ENCODE results near the gene ANKRD11.
"Not testable (repeated sequence)": the region's sequence is repeated elsewhere in the genome, so short reads cannot be mapped to it uniquely, and the experiment has no call there.

The ANKRD11 gene

DNA sequence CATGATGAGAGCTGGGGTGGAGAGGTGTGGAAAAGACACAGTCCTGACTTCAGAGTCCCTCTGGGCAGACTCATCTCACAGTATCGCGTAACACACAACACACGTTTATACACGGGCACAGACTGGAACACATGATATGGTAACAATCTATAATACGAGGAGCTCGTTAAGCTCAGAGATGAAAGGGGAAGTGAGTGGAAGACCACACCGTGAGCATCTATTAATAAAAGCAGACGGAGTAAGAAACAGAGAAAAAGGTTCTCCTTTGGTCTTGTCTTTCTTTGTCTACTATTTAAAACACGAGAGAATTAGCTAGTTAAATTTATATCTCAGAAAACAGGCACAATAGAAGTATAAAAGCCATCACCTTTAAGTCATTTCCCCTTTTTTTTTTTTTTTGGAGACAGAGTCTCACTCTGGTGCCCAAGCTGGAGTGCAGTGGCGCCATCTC lies 13.5 kb downstream of the ANKRD11 start:
- DNase-seq = no peak

DNA sequence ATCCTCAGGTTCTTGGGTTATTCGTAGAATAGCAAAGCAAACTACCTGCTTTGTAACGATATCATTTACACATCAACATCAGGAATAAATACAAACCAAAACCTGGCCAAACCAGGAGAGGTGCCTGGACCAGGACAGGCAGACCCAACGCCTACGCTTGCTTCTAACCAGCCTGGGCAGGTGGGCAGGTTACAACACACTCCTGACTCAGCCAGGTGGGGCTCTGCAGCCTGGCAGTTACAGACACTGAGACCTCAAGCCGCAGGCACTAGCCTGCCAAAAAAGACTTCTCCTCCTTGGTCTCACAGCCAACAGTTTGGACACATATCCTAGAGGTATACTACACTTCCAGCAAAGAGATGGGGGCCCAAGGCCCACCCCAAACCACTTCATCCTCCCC lies 14.0 kb downstream of the ANKRD11 start:
- no peak for DNase-seq

DNA sequence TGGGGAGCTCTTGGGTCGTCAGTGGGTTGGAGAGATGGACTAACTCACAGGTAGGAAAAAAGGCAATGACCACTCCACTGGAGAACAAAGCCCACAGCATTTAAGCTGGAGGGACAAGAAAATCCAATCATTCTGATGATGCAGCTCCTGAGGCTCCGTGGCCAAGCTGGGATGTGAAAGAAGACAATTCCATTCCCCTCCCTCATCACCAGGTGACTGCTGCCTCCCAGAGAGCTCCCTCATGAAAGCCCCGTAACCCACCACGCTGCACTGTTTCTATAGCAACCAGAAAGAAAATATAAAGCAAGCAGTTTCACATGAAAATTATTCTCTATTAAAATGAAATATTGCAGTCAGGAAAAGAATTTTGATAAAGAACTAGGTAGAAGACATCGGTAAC lies 15.2 kb downstream of the ANKRD11 start:
- no peak for DNase-seq

DNA sequence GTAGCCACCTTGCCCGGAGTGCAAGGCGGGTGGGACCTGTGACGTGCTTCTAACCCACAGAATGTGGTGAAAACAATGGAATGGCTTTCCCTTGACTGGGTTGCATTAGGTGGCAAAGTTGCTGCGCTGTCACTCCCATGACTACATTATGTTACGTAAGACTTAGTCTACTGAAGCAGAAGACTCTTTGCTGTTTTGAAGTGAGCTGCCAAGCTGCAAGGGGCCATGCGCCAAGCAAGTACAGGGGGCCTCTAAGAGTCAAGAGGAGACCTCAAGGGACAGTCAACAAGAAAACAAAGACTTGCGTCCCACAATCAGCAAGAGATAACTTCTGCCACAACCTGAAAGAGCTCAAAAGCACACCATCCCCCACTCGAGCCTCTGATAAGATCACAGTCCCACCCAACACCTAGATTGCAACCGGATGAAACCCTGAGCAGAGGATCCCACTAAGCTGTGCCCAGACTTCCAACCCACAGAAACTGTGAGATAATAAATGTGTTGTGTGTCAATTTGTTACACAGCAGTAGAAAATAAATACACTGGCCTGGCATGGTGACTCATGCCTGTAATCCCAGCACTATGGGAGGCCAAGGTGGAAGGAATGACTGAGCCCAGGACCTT lies 16.5 kb downstream of the ANKRD11 start:
- no peak for DNase-seq

DNA sequence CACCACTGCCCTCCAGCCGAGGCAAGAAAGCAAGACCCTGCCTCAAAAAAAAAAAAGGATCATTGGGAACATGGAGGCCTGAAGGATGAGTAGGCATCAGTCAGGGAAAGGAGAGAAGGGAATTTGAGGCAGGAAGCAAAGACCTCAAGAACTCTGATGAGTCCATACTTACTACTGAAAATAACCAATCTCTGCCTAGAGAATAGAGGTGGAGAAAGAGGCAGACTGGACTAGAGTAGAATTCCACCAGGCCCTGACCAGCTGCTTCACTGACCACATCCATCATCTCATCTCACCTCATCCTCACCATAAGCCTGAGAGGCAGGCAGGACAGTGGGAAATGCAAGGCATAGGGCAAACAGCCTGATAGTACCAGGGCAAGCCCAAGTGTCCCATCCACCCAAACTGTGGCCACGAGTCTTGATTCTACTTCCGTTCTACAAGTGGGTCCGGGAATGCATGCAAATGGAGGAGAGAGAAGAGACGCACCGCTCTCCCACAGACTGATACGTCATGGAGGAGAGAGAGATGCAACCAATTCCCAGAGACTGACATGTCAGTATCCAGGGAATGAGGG lies 17.1 kb downstream of the ANKRD11 start:
- DNase-seq = no peak

DNA sequence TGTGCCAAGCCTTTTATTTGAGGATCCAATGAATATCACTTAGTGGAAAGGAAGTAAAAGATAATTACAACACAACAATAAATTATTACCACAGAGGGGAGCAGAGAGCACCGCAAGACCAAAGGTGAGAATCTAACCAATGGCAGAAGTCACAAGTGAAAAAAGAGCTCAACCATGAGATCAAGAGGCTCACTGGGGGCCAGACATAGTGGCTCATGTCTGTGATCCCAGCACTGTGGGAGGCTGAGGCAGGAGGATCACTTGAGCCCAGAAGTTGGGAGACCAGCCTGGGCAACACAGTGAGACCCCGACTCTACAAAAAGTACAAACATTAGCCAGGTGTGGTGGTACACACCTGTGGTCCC lies 17.7 kb downstream of the ANKRD11 start:
- DNase-seq = no peak

DNA sequence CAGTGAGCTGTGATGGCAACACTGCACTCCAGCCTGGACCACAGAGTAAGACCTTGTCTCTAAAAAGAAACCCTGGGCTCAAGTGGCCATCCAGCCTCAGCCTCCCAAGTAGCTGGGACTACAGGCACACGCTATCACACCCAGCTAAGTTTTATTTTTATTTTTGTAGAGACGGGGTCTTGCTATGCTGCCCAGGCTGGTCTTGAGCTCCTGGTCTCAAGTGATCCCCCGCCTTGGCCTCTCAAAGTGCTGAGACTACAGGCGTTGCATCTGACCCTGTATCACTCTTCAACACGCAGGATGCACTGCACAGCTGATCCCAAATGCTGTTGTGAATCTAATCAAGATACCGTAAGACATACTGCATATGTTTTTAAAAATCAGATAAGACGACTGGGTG lies 23.0 kb downstream of the ANKRD11 start:
- DNase-seq = no peak

DNA sequence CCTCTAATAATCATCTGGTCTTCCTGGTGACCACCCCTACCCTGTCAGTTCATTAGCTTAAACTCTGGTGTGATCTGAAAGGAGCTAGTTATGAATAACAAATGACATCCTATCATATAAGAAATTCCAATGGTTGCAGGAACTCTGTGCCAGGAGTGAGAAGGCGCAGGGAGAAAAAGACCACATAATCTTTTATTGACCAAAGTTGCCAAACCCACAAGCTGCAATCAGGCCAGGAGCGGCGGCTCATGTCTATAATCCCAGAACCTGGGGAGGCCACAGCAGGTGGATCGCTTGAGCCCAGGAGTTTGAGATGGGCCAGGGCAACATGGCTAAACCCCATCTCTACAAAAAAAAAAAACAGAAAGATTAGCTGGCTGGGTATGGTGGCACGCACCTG lies 23.4 kb downstream of the ANKRD11 start:
- no peak for DNase-seq

DNA sequence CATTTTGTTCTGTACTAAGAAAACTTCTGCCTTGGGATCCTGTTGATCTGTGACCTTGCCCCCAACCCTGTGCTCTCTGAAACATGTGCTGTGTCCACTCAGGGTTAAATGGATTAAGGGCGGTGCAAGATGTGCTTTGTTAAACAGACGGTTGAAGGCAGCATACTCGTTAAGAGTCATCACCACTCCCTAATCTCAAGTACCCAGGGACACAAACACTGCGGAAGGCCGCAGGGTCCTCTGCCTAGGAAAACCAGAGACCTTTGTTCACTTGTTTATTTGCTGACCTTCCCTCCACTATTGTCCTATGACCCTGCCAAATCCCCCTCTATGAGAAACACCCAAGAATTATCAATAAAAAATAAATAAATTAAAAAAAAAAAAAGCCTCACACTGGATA lies 27.0 kb downstream of the ANKRD11 start:
- DNase-seq = not testable (repeated sequence)

DNA sequence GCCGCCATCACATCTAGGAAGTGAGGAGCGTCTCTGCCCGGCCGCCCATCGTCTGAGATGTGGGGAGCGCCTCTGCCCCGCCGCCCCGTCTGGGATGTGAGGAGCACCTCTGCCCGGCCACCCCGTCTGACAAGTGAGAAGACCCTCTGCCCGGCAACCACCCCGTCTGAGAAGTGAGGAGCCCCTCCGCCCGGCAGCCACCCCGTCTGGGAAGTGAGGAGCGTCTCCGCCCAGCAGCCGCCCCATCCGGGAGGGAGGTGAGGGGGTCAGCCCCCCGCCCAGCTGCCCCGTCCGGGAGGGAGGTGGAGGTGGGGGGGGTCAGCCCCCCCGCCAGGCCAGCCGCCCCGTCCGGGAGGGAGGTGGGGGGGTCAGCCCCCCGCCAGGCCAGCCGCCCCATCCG lies 27.7 kb downstream of the ANKRD11 start:
- not testable (repeated sequence) for DNase-seq

DNA sequence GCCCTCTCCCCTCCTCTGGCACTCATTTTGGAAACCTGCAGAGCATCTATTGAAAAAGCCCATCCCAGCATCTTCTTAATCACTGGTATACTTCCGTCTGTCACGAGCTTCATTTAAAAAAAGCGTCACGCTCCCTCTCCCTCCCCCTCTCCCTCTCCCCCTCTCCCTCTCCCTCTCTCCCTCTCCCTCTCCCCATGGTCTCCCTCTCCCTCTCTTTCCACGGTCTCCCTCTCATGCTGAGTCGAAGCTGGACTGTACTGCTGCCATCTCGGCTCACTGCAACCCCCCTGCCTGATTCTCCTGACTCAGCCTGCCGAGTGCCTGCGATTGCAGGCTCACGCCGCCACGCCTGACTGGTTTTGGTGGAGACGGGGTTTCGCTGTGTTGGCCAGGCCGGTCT lies 28.5 kb downstream of the ANKRD11 start:
- not testable (repeated sequence) for DNase-seq

DNA sequence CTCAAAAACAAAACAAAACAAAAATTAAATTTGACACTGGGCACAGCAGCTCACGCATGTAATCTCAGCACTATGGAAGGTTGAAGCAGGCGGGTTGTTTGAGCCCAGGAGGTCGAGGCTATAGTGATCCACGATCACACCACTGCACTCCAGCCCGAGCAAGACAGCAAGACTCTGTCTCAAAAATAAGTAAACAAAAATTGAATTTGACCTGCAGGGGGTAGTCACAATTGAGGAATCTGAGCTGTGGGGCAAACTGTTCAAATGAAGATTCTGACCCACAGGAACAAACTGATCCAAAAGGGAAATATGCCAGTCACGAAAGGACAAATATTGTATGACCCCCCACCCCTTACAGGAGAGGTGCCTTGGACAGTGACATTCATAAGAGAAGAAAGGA lies 29.8 kb downstream of the ANKRD11 start:
- DNase-seq = no peak

DNA sequence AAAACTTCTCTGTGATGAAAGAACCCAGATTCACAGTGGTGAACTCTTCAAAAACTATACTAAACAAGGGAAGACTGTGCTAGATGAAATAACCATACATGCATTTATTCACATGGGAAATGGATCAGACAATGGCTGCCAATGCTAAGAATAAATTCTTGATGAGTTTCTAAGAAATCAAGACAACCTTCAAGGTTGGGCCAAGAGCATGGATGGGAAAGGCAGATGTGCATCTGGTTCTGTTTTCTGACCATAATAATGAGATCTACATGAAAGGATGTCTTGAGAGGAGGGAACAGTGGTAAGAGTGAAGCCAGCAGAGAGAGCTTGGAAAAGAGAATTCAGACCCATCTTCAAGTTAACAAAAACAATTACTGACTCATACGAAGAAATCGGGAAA lies 31.4 kb downstream of the ANKRD11 start:
- no peak for DNase-seq

DNA sequence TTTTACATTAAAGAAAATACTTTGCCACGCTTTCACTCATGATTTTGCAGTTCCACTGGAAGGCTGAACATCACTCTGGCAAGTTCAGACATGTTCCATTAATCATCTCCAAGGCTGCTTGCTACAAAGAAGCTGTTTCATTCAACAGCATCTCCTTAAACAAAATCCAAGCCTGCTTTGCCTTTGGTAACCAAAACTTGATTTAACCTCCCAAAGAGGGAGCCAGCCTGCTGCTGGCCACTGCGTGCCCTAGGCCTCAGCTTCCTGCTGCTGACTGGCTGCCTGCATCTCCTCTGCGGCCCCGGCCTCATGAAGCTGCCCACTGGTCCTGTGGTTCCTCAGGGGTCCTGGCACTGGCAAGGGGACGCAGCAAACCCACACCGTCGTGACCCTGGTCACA lies 31.8 kb downstream of the ANKRD11 start:
- DNase-seq = no peak

DNA sequence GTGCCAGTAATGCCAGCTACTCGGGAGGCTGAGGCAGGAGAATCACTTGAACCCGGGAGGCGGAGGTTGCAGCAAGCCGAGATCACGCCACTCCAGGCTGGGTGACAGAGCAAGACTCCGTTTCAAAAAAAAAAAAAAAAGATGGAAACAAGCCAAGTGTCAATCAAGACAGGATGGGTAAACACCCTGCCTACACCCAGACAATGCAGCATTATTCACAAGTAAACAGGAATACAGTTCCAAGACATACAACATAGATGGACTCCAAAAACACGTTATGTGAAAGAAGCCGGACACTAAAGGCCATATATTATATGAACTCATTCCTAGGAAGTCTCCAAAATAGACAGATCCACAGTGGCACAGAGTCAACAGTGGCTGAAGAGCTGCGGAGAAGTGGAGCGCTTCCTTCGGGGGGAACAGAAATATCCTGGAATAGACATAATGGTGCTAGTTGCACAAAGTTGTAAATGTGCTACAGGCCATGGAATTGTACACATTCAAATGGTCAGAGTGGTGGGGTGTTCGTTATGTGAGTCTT lies 33.9 kb downstream of the ANKRD11 start:
- no peak for DNase-seq

DNA sequence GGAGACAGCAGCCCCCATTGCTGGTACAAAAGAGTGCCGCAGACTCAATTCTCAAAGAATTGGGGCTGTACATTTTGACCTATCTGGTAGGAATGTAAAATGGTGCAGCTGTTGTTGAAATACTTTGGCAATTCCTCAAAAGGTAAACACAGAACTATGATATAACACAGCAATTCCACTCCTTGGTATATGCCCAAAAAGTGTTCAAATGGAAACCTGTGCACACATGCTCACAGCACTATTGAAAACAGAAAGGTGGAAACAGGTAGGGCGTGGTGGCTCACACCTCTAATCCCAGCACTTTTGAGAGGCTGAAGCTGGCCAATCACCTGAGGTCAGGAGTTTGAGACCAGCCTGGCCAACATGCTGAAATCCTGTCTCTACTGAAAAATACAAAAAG lies 34.7 kb downstream of the ANKRD11 start:
- no peak for DNase-seq

DNA sequence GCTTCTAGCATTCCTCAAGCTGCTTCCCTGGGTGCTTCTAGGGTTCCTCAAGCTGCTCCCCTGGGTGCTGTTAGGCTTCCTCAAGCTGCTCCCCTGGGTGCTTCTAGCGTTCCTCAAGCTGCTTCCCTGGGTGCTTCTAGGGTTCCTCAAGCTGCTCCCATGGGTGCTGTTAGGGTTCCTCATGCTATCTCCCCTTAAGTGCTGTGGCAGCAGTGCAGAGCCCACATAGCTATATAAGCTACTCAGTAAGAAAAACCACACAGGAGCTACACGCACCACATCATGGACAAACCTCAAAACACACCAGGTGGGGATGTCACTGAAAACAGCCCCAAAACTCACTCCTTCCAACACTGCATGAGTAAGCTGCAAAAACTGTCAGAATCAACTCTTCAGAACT lies 35.2 kb downstream of the ANKRD11 start:
- no peak for DNase-seq

DNA sequence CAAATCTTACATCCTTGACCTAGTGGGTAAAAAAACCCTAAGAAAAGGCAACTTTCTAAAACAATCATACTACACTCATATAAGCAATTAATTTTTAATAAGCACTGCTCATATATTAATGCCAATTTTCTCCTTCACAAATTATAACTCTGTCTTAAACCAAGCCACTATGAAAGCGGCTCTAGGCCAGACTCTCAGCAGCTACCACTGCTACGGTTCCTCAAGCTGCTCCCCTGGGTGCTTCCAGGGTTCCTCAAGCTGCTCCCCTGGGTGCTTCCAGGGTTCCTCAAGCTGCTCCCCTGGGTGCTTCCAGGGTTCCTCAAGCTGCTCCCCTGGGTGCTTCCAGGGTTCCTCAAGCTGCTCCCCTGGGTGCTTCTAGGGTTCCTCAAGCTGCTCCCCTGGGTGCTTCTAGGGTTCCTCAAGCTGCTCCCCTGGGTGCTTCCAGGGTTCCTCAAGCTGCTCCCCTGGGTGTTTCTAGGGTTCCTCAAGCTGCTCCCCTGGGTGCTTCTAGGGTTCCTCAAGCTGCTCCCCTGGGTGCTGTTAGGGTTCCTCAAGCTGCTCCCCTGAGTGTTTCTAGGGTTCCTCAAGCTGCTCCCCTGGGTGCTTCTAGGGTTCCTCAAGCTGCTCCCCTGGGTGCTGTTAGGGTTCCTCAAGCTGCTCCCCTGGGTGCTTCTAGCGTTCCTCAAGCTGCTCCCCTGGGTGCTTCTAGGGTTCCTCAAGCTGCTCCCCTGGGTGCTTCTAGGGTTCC lies 35.8 kb downstream of the ANKRD11 start:
- DNase-seq = not testable (repeated sequence)

DNA sequence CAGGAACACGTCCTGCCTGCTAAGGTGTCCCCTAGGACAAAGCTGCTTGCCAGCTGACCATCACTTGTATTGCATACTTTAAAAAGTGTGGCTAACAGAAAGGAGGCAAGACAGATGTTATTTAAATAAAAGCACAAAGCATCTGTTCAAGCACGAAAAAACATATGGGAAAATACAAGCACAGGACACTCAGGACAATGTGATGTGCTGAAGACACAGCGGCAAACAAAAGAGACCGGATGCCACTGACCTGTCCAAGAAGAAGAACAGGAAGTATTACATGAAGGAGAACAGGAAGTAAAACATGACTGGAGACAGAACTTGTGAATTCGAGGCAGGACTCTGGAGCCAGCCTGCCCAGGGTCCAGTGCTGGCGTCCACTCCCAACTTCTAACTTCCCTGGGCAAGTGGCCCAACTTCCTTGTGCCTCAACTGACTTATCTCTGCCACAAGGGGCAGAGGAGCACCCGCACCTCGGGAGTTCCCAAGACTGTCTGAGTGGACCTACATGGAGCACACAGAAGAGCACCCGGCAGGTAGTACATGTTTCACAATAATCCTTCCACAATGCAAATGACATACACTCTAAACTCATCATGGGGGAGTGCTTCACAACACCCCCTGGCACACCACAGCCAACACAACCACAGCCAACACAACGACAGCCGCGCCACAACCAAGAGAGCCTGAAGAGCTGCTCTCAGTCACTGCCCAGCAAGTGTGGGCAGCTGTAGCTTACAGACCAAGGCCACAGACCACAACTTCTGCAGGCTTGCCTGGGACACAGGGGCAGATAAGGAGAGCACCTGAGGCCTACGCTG lies 36.6 kb downstream of the ANKRD11 start:
- DNase-seq = no peak

DNA sequence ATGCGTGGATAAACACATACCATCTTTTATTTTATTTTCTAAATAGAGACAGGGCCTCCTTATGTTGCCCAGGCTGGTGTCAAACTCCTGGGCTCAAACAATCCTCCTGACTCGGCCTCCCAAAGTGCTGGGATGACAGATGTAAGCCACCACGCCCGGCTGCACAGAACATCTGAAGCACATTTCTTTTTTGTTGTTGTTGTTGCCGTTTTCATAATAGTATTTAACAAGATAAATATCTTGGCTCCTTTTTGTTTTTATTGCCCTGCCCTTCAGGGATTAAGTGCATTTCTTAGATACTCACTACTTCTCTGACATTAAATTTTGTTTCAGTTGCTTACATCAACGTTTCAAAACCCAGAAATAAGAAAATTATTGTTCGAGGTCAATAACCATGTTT lies 37.4 kb downstream of the ANKRD11 start:
- no peak for DNase-seq

DNA sequence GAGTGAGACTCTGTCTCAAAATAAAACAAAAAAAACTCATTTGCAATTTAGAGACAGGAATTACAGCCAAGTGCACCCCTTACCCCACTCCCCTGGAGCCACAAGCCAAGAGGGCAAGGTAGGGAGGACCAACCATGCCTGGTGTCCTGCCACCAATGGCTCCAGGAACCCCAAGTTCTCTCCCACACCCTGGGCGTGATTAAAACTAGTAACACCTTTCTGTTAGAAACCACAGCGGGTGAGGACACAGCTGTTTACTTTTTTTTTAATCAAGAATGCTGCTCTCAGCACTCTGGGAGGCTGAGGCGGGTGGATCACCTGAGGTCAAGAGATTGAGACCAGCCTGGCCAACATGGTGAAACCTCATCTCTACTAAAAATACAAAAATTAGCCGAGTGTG lies 38.1 kb downstream of the ANKRD11 start:
- no peak for DNase-seq

DNA sequence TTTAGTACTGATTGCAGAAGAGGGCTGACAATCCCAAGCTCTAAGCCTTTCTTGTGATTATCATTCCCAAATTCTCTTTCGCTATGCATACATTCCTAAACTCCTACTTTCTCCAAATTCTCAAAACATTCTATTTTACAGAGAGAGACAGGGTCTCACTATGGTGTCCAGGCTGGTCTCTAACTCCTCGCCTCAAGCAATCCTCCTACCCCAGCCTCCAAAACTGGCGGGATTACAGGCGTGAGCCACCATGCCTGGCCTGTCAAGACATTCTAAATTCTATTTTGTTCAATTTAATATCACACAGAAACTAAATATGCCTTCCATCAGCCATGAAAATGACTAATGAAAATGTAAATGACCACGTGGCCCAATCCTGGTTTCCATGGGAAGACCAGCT lies 39.8 kb downstream of the ANKRD11 start:
- DNase-seq = no peak

DNA sequence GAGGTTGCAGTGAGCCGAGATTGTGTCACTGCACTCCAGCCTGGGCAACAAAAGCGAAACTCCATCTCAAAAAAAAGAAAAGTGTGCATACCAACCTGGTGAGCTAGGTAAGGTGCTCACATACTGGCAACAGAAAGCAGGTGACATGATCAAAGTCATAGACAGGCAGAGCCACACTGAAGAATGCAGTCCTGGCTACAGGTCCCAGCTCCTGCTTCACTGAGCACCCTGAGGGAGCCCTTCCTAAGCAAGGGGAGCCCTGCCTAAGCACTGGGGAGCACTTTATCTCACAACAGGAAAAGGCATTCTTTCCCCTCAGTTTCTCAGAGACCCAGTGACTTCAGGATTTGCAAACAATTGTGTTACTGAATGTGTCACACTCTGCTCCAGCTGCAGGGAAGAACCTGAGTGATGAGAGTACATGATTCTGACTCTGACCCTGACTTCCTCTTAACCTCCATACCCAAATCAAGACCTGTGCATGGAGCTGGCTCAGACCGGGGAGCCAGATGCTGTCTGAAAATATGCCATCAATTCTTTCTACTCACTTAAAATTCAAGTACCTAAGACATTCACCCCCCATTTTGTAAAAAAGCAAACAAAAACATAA lies 40.5 kb downstream of the ANKRD11 start:
- DNase-seq = no peak
